ENCODE data around the gene PPP1R9B. TPM values are rescaled to one million over a fixed set of nuclear protein-coding genes. Genes with fewer than 3 reads are reported as not detected.
A peak's percentile ranks its signal among the peaks of the same experiment; 100 is the strongest.

The PPP1R9B gene
- total and polyA plus RNA-seq, 2 donors (not counting 1 experiment from before 2014, with no cell fraction given) = 80.7 to 220 TPM

DNA sequence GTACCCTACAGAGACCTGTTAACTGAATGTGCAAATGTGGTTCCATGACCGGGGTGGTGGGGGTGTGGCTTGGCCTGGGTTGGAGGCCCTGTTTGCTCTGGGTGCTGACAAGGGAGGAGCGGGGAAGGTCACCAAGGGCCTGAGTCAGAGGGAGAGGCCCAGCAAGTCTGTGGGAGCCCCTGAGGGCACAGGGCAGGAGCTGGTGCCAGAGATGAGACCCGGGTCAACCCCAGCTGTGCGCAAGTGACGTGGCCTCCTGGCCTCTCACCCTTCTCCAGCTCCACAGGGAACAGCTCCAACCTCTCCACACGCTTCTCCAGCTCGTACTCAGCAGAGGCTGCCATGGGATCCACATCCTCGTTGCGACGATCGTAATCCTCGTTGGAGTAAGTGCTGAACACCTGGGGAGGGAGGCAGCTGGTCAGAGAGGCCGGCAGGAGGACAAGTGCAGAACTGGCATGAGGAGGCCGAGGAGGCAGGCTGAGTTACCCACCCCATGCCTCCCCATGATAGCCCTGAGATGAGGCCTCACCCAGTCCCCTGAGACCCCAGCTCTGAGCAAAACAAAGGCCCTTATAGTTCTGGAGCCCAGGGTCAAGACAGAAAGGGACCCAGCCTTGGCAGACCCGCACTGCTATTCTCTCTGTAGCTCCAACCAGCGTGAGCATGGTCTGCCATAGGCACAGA, 5.5 kb downstream of the PPP1R9B start:
- no peaks in the 10 kb centered on the region for H3K27me3 Mint-ChIP-seq
- peak overlapping the region; percentile 92 for H3K4me2 ChIP-seq (replicated peaks; ENCODE audit: low read depth, low read length, poor library complexity, severe bottlenecking)

More for the DNA sequence above, 5.5 kb downstream of the PPP1R9B start:
- H3K27ac Mint-ChIP-seq = peak overlapping the region; percentile 98
- H3K9me3 ChIP-seq (ENCODE audit: control extremely low read depth in 1 of 3, control insufficient read depth in 2 of 3, insufficient read depth in 1 of 3, low read length in 2 of 3) = no peaks in the 10 kb centered on the region
- DNase-seq = no peak
- WGBS (ENCODE audit: insufficient coverage) = 77% methylated on average over 16 of the region's 16 CpGs
- ChIA-PET POLR2A (interaction anchor here (0.8 to 1.4 kb wide), 2 partner anchors 13 to 50 kb away, joined by 3 read pairs; partner anchors contain the start of gene PDK2), CTCF (interaction anchor here (1.1 to 5.1 kb wide), 8 partner anchors 10 to 51 kb away, joined by 4 to 59 read pairs (median 6); no protein-coding TSS in a partner anchor)
- peak overlapping the region; percentile 95 for H3K9ac ChIP-seq (ENCODE audit: low read length)
- no peaks in the 10 kb centered on the region for H3K27me3 ChIP-seq (replicated peaks in 1 of 4; ENCODE audit: control extremely low read depth in 1 of 4, control insufficient read depth in 3 of 4, insufficient read depth in 4 of 4, low read length in 3 of 4)
- peak overlapping the region; percentile 100 for H3K4me3 Mint-ChIP-seq
- H3K36me3 ChIP-seq (replicated peaks in 1 of 2; ENCODE audit: control extremely low read depth in 1 of 2, control insufficient read depth in 1 of 2, extremely low read depth in 1 of 2, insufficient read depth in 2 of 2, low read length in 1 of 2) = peaks cover 0 to 63% of the 10 kb centered on the region in 2 experiments
- peaks cover 81% of the 10 kb centered on the region for H3K4me1 Mint-ChIP-seq
- H3K4me1 ChIP-seq (ENCODE audit: control insufficient read depth in 2 of 2, insufficient read depth in 2 of 2, low read length in 2 of 2) = peaks cover 69 to 79% of the 10 kb centered on the region in 2 donors
- peak overlapping the region; percentile 31 to 94 for H3K27ac ChIP-seq (ENCODE audit: low read length in 2 of 2)
- intact Hi-C loops (cut with micrococcal nuclease) = no loop called here
- TF ChIP-seq CTCF (IDR thresholded peaks at IDR 0.05) (no peak), EZH2 (IDR thresholded peaks at IDR 0.05; ENCODE audit: borderline replicate concordance, insufficient read depth, low read depth, low read length, poor library complexity, severe bottlenecking) (no peak)
- ATAC-seq (ENCODE audit: low read depth) = no peak
- peaks cover 95% of the 10 kb centered on the region for H4K20me1 ChIP-seq (ENCODE audit: control insufficient read depth, insufficient read depth, low read length, poor library complexity, severe bottlenecking)
- H3K79me2 ChIP-seq (ENCODE audit: control insufficient read depth, insufficient read depth, low read length) = peaks cover 92% of the 10 kb centered on the region
- no peak overlapping the region for H2AFZ ChIP-seq (ENCODE audit: insufficient read depth, low read depth, low read length, poor library complexity, severe bottlenecking)
- no peaks in the 10 kb centered on the region for H3K9me3 Mint-ChIP-seq (ENCODE audit: insufficient read depth)
- H3K4me3 ChIP-seq (ENCODE audit: control extremely low read depth in 1 of 5, extremely low read depth in 1 of 5, insufficient read depth in 1 of 5, low read depth in 2 of 5, low read length in 4 of 5) = peak overlapping the region in 3 of 5 experiments; percentile 82 to 97 (median 85)
